Peyer's patch (tissue), 4 donors: ENCODE measurements around the gene MVK.

ENCODE experiments used
- CTCF ChIP-seq, 6 experiments: fragments of 450-650 bp in 4 of 6; fragments of 200-600 bp in 2 of 6; sonication (generic) in 1 of 6; IDR thresholded peaks; one replicate each; pipeline ENCODE4 v1.5.1; 2017 to 2019; ENCODE audit warnings: antibody characterized with exemption in 6 of 6, mild to moderate bottlenecking in 3 of 6, moderate library complexity in 1 of 6
- POLR2A ChIP-seq, 2 donors: fragments of 450-650 bp; IDR thresholded peaks; one replicate each; pipeline ENCODE4 v1.5.1; 2017; ENCODE audit warnings: antibody characterized with exemption in 2 of 2, mild to moderate bottlenecking in 2 of 2, moderate library complexity in 2 of 2

DNA sequence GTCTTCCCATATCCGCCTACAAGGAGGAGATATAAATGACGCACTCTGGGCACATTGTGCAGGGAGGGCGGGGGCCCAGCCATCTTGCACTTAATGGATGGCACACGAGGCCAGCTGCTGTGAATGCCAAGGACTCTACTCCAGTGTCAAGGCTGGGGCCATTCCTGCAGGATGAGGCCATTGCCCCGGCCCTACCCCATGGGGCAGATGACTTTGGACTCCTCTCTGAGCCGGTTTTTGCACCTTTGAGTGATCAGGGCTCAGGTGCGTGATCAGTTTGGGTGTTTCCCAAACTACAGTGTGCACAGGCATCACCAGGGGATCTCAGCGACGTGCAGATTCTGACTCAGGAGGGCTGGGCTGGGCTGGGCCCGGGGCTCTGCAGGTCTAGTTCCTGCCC lies 16.4 kb upstream of the MVK start:
- TF ChIP-seq CTCF (IDR thresholded peaks at IDR 0.05) (no peak), POLR2A (IDR thresholded peaks at IDR 0.05) (no peak)
